ENCODE measurements around the gene RALGAPA1.
"Not testable (repeated sequence)": the region's sequence is repeated elsewhere in the genome, so short reads cannot be mapped to it uniquely, and the experiment has no call there.

RALGAPA1 gene

GRCh38 chr14:35821564-35822411 is 12.7 kb upstream of the RALGAPA1 start:
- no peak for DNase-seq

GRCh38 chr14:35819591-35820540 is 10.8 kb upstream of the RALGAPA1 start:
- no peak for DNase-seq

DNA sequence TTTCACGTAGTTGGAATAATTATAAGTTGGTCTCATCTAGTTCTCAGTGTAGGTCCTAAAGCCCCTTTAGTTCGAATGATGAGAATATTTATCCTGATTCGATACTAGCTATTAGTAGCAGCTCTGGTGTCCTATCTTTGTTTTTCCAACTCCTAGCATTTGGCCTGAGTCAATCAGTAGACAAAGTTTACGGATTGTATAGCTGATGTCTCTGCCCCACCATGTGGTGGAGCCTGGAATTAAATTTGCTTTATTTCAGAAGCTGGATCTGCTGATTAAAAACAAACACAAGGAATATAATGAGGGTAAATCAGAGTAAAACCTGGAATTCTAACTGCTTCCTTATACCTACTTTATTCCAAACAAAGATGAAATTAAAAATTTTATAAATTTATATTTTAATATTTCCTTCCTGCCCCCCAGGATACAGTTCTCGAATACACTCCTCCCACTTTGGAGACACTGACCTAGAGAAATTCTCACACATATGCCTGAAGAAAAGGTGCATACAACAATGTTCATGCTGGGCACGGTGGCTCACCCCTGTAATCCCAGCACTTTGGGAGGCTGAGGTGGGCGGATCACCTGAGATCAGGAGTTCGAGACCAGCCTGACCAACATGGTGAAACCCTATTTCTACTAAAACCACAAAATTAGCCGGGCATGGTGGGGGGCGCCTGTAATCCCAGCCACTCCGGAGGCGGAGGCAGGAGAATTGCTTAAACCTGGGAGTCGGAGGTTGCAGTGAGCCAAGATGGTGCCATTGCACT is 9.4 kb upstream of the RALGAPA1 start:
- DNase-seq = peak in 14 of 58 donors; percentile 1 to 55 (median 13)

DNA sequence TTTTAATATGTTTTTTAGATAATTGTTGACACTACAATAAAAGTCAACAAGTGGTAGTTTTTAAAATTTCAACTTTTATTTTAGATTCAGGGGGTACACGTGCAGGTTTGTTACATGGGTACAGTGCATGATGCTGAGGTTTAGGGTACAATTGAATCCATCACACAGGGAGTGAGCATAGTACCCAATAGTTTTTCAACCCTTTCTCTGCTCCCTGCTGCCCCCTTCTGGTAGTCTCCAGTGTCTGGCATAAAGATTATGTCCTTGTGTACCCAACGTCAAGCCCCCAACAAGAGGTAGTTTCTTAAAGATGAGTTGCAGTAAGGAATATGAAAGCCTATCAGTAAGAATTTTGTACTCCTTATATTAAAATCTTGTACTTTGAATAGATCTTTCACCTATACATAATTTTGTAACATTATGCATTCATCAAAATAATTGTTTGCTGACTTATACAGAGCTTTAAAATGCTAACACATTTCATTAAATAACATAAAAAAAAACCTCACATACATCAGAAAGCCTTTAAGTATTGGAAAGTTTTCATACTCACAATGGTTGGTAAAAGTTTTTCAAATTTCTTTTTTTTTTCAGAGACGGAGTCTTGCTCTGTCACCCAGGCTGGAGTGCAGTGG is 5.4 kb upstream of the RALGAPA1 start:
- peak in 21 of 58 donors; percentile 1 to 55 (median 16) for DNase-seq

DNA sequence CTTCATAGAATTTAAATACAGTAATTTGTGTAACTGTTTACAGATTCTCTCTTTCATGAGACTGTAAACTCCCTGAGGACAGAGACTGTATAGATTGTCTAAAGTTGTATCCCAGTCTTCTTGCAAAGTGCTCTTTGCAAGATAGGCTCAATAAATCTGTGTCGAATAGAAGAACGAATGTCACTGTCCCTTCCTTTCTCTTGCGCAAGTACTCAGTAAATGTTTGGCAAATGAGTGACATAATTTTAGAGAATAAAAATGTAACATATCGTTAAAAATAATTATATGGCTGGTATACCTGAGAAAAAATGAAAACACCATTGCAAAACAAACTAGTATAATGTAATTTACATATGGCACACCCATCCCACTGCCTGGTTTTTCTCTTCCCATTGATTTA is 1.9 kb upstream of the RALGAPA1 start:
- DNase-seq = no peak

DNA sequence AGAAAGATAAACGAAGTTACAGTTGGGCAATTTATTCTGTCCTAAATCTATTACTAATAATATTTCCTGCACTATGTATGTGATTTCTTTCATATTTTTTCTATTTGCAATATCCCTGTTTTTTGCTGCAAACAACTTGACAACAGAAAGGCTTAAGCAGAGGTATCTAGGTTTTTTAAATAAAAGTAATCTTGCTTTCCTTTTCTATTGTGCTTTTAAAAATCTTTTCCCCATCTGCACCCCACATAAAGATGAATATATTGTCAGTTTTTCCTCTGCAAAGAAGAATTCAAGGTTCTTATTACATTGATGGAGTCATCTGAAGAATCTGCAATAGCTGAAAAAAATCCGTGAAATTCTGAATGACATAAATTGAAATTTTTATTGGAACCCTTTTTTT is 502 bp upstream of the RALGAPA1 start:
- no peak for DNase-seq

DNA sequence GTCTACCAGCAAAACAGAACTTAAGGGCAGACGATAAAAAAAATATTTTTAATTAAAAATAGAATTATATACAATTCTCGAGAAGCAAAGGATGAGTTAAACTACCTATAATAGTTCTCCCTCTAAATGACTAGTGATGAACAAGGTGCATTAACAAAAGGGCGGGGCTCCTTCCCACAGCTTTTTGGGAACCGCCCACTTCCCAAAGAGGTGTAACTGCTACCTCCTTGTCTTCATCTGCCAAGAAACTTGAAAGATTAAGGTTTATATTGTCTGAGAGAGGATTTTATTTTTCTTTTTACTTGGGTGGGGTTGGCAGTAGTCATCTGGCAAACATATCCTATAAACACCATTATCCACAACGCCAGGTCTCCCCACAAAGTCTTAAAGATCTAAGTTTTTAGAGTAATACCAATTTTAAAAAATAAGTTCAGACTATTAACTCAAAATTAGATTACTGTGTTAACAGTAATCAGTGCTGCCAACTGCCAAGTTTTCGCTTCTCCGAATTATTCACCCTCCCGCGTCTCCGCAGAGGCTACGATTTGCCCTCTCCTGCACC is 938 bp downstream of the RALGAPA1 start:
- no peak for DNase-seq

DNA sequence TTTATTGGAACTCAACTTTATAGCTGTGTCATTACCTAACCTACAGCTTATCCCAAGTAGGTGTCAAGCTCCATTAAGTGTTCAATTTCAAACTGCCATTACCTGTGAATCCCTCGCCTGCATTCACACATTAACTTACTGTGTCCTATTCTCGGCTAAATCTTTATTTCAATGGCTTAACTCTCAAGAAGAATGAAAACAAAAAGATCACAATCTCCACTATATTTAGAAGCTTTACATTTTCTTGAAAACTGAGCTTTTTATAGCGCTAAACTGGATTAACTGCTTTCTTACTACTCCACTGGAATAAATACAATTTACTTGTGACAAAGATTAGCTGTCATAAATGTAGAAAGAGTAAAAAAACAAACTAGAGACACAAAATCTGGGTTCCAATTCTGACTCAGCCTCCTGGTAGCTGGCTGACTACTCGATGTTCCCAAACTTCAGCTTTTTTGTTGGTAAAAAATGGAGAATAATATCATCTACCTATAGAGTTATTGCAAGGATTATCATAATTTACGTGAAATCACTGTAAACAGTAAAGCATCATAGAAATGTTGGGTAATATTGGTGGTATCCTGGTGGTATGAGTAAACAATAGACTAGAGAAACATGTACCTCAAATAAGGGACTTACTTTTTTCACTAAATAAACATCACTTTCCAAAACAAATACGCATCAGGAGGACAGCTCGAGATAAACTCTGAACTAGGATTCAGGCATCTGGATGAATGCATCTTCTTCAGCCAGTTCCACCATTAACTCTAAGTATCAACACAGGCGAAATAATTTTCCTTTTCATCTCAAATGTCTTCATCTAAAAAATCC is 1.7 kb downstream of the RALGAPA1 start:
- no peak for DNase-seq

- DNase-seq = no peak
These were observed 2.8 kb downstream of the RALGAPA1 start for GRCh38 chr14:35806006-35806907.

DNA sequence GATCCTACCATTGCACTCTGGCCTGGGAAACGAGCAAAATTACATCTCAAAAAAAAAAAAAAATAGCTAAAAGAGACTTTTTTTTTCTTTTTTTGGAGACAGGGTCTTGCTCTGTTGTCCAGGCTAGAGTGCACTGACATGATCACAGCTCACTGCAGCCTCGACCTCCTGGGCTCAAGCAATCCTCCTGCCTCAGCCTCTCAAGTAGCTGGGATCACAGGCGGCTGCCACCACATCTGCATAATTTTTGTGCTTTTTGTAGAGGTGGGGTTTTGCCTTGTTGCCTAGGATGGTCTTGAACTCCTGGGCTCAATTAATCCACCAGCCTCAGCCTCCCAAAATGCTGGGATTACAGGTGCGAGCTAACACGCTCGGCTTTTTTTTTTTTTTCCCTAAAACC is 11.3 kb downstream of the RALGAPA1 start:
- DNase-seq = no peak

GRCh38 chr14:35789651-35790050 is 19.4 kb downstream of the RALGAPA1 start:
- no peak for DNase-seq

DNA sequence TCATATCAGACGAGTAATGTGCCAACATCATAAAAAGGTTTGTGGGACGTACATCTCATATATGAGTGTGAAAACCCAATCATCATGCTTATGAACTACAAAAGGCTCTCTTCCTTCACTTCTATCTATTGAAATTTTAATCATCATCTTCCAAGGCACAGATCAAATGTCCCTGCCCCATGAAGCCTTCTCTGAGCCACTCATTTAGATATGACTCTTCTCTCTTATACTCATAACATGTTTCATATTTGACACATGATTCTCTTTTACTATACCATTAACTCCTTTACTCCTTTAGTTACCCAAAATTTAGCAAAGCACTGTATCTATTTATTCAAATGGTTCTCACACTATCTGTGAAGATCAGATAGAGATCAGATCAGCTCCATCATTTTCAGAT is 22.2 kb downstream of the RALGAPA1 start:
- DNase-seq = no peak

- DNase-seq = no peak
These were observed 25.4 kb downstream of the RALGAPA1 start for GRCh38 chr14:35783699-35784098.

- no peak for DNase-seq
These were observed 29.7 kb downstream of the RALGAPA1 start for GRCh38 chr14:35779368-35779767.

- not testable (repeated sequence) for DNase-seq
These were observed 31.5 kb downstream of the RALGAPA1 start for GRCh38 chr14:35777550-35777949.

- no peak for DNase-seq
These were observed 32.3 kb downstream of the RALGAPA1 start for GRCh38 chr14:35776823-35777222.

DNA sequence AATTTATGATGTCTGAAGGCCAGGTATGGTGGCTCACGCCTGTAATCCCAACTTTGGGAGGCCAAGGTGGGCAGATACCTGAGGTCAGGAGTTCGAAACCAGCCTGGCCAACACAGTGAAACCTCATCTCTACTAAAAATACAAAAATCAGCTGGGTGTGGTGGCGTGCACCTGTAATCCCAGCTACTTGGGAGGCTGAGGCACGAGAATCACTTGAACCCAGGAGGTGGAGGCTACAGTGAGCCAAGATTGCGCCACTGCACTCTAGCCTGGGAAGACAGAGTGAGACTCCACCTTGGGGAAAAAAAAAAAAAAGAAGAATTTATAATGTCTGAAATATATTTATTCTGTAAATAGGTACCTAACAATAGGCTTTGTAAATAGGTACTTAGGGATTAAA is 33.0 kb downstream of the RALGAPA1 start:
- DNase-seq = not testable (repeated sequence)

DNA sequence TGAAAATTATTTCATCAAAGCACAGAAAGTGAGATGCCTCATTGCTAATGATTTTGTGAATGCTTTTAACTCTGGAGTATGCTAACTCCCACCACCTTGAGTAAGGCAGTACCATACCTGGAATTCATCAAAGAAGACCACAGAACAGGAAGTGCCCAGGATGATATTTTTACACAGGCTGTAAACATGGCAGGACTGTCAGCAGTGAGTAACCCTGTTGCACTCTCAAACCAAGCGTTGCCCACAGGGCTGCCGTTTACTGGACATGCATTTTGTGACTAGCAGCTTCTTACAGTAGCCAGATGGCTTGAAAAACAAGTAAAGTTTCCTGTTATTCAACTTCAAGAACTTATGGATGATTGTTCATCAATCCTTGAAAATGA is 42.4 kb downstream of the RALGAPA1 start:
- no peak for DNase-seq

Data from anterior cingulate cortex (tissue), 58 donors.